SK-N-SH (cell line): Measurements from ENCODE around the gene ODAD3. TPM values are rescaled to one million over a fixed set of nuclear protein-coding genes. Genes with fewer than 3 reads are reported as not detected.
A peak's percentile ranks its signal among the peaks of the same experiment; 100 is the strongest.

Experiments used
- CTCF ChIA-PET: fragments of 300-600, 350-600 bp; formaldehyde crosslinking; extraction: SDS; loops from one replicate; lab custom pipeline; 2021; lab: Yijun Ruan, JAX
- POLR2A ChIA-PET: fragments of 350-600 bp; sonication (Branson Sonifier 250); formaldehyde crosslinking; extraction: SDS; loops from one replicate; lab custom pipeline; 2020; ENCODE audit warnings: antibody characterized with exemption, inconsistent platforms; lab: Yijun Ruan, JAX
- DNase-seq: peaks from one replicate; pipeline ENCODE4 v3.0.0; 2012
- H2AFZ ChIP-seq: fragments of 200-600 bp; sonication (generic); 2 replicates; pipeline ENCODE4 v1.8.1; 2016; ENCODE audit warnings: antibody characterized with exemption, mild to moderate bottlenecking, low read depth
- H3F3A ChIP-seq: fragments of 200-600 bp; sonication (generic); replicated peaks from 2 replicates; pipeline ENCODE3; 2016; ENCODE audit warnings: antibody characterized with exemption, mild to moderate bottlenecking; ENCODE audit not compliant: insufficient read depth
- H3K27ac ChIP-seq, 2 experiments: fragments of 200-500 bp in 1 of 2; fragments of 200-600 bp in 1 of 2; sonication (Bioruptor generic) in 1 of 2; sonication (generic), shearing (Covaris generic) in 1 of 2; 2 replicates each; pipeline versions ENCODE4 v1.5.1 to v1.6.1; 2014 to 2016; ENCODE audit warnings: low read depth in 2 of 2, inconsistent platforms in 1 of 2, low read length in 1 of 2, mild to moderate bottlenecking in 1 of 2, mixed read lengths in 1 of 2
- H3K27me3 ChIP-seq: fragments of 200-600 bp; sonication (generic), shearing (Covaris generic); 2 replicates; pipeline ENCODE4 v1.6.1; 2016; ENCODE audit warnings: mixed run types; ENCODE audit not compliant: insufficient read depth
- H3K36me3 ChIP-seq, 2 experiments: fragments of 200-500 bp in 1 of 2; fragments of 200-600 bp in 1 of 2; sonication (Bioruptor generic) in 1 of 2; sonication (generic) in 1 of 2; replicated peaks in 1 of 2; 2 replicates each; pipeline versions ENCODE3 to v1.5.1; 2014 to 2016; ENCODE audit warnings: low read length in 1 of 2, mild to moderate bottlenecking in 1 of 2; ENCODE audit not compliant: insufficient read depth in 2 of 2, control insufficient read depth in 1 of 2
- H3K4me1 ChIP-seq, 2 experiments: fragments of 200-500 bp in 1 of 2; fragments of 200-600 bp in 1 of 2; sonication (Bioruptor generic) in 1 of 2; sonication (generic), shearing (Covaris generic) in 1 of 2; 2 replicates each; pipeline versions ENCODE4 v1.5.1 to v1.6.1; 2014 to 2016; ENCODE audit warnings: low read depth in 1 of 2, low read length in 1 of 2, mixed run types in 1 of 2; ENCODE audit not compliant: insufficient read depth in 2 of 2, control insufficient read depth in 1 of 2
- H3K4me2 ChIP-seq: fragments of 200-600 bp; sonication (generic), shearing (Covaris generic); 2 replicates; pipeline ENCODE4 v1.6.1; 2017; ENCODE audit warnings: mixed run types
- H3K4me3 ChIP-seq, 2 experiments: fragments of 200-500 bp in 1 of 2; fragments of 200-600 bp in 1 of 2; sonication (Bioruptor generic) in 1 of 2; sonication (generic), shearing (Covaris generic) in 1 of 2; 2 replicates each; pipeline versions ENCODE4 v1.5.1 to v1.8.1; 2014 to 2016; ENCODE audit warnings: low read depth in 2 of 2, inconsistent platforms in 1 of 2, low read length in 1 of 2, mild to moderate bottlenecking in 1 of 2, mixed read lengths in 1 of 2, moderate library complexity in 1 of 2
- H3K79me2 ChIP-seq: fragments of 200-600 bp; sonication (generic); 2 replicates; pipeline ENCODE4 v1.8.1; 2017; ENCODE audit warnings: mild to moderate bottlenecking; ENCODE audit not compliant: insufficient read depth
- H3K9ac ChIP-seq: fragments of 200-600 bp; sonication (generic); 2 replicates; pipeline ENCODE4 v1.6.1; 2017; ENCODE audit warnings: mixed run types
- H3K9me2 ChIP-seq: fragments of 200-600 bp; sonication (generic); 2 replicates; pipeline ENCODE4 v1.6.1; 2017; ENCODE audit warnings: mixed run types
- H3K9me3 ChIP-seq: fragments of 200-600 bp; sonication (generic); 2 replicates; pipeline ENCODE4 v1.6.1; 2017; ENCODE audit warnings: mixed run types, mild to moderate bottlenecking, moderate library complexity
- H4K20me1 ChIP-seq: fragments of 200-600 bp; sonication (generic); 2 replicates; pipeline ENCODE4 v1.6.1; 2017; ENCODE audit warnings: mild to moderate bottlenecking, mixed run types; ENCODE audit not compliant: insufficient read depth
- EP300 ChIP-seq, 2 experiments: IDR thresholded peaks; 2 replicates each; pipeline versions ENCODE4 v1.4.0 to v1.6.1; 2012; ENCODE audit warnings: borderline replicate concordance in 1 of 2, low read depth in 1 of 2, low read length in 1 of 2
- FOXM1 ChIP-seq: IDR thresholded peaks from 2 replicates; pipeline ENCODE4 v1.4.0; 2012; ENCODE audit warnings: low read depth, mild to moderate bottlenecking
- MXI1 ChIP-seq: IDR thresholded peaks from 2 replicates; pipeline ENCODE4 v1.6.1; 2012; ENCODE audit warnings: mild to moderate bottlenecking, low read depth, low read length, improper control_type of control experiment
- NRF1 ChIP-seq: IDR thresholded peaks from 2 replicates; pipeline ENCODE4 v1.6.1; 2012; ENCODE audit warnings: low read depth, mild to moderate bottlenecking, low read length
- PBX3 ChIP-seq: IDR thresholded peaks from 2 replicates; pipeline ENCODE4; 2012
- RAD21 ChIP-seq: IDR thresholded peaks from 2 replicates; pipeline ENCODE4 v1.6.1; 2012; ENCODE audit warnings: mild to moderate bottlenecking, low read length
- RCOR1 ChIP-seq: fragments of 150-350 bp; IDR thresholded peaks from 2 replicates; pipeline ENCODE4 v1.6.1; 2017; ENCODE audit warnings: antibody characterized with exemption, low read length
- SIN3A ChIP-seq: IDR thresholded peaks from 2 replicates; pipeline ENCODE4 v1.6.1; 2012; ENCODE audit warnings: low read depth, mild to moderate bottlenecking, low read length, moderate library complexity, borderline replicate concordance
- TAF1 ChIP-seq: IDR thresholded peaks from 2 replicates; pipeline ENCODE4 v1.6.1; 2012; ENCODE audit warnings: low read depth, mild to moderate bottlenecking, low read length, moderate library complexity, borderline replicate concordance
- TEAD4 ChIP-seq: IDR thresholded peaks from 2 replicates; pipeline ENCODE4 v1.4.0; 2012; ENCODE audit warnings: mild to moderate bottlenecking, borderline replicate concordance; ENCODE audit not compliant: insufficient read depth
- WGBS: methylation state at CpG from one replicate; pipeline ENCODE4 v1.1.6; 2017; ENCODE audit warnings: low lambda C conversion rate; 5-methylcytosine and 5-hydroxymethylcytosine counted together
- polyA plus RNA-seq, 3 experiments: library from polyadenylated mRNA; depleted of rRNA; stranded (reverse); fragments of >200 nt; gene quantifications; 2 replicates each; pipeline ENCODE4 v1.2.3, GENCODE V29; 2012
- TF ChIP-seq, protein P1 (sequence below): IDR thresholded peaks from 2 replicates; pipeline ENCODE4 v1.4.0; 2012; ENCODE audit warnings: low read depth
- TF ChIP-seq, protein P2 (sequence below): fragments of 150-350 bp; IDR thresholded peaks from 2 replicates; pipeline ENCODE4 v1.6.1; 2017; ENCODE audit warnings: antibody characterized with exemption, low read length, low read depth, borderline replicate concordance

The ODAD3 gene
- polyA plus RNA-seq, 1 of the 3 experiments (the other 2 are of a cell fraction) = 4.2 TPM

- TF ChIP-seq, protein P1, sequence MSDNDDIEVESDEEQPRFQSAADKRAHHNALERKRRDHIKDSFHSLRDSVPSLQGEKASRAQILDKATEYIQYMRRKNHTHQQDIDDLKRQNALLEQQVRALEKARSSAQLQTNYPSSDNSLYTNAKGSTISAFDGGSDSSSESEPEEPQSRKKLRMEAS = peak; percentile 78; the same call in 1 of the 2 replicates
- peak; percentile 98 for TF ChIP-seq PBX3
- TF ChIP-seq RAD21 = no peak
- TF ChIP-seq NRF1 = peak; percentile 29; the same call in 1 of the 2 replicates
- TF ChIP-seq TAF1 = peak; percentile 52; the same call in 1 of the 2 replicates
These were observed 60.3 kb downstream of the ODAD3 start, which contains the start of gene SWSAP1 (continued) for GRCh38 chr19:11374433-11375142.

GRCh38 chr19:11373885-11374432 lies 61.0 kb downstream of the ODAD3 start:
- Histone ChIP-seq H3K36me3 (no peaks in the 10 kb centered on the region), H2AFZ (peak overlapping the region; percentile 4; the same call in 1 of the 2 replicates), H3F3A (peaks cover 26% of the 10 kb centered on the region), H3K9me2 (no peaks in the 10 kb centered on the region), H3K9me3 (no peaks in the 10 kb centered on the region), H3K4me1 (peaks cover 16 to 22% of the 10 kb centered on the region in 2 experiments), H3K9ac (peak overlapping the region; percentile 80; the same call in 1 of the 2 replicates), H3K27me3 (no peaks in the 10 kb centered on the region), H4K20me1 (no peaks in the 10 kb centered on the region), H3K27ac (peak overlapping the region; percentile 72 to 88; a peak in 3 of 4 replicates), H3K4me3 (peak overlapping the region; percentile 58 to 62), H3K79me2 (peaks cover 11% of the 10 kb centered on the region), H3K4me2 (peak overlapping the region; percentile 84)
- POLR2A ChIA-PET = interaction anchor here (0.6 to 2.3 kb wide), 14 partner anchors 10 to 111 kb away, joined by 3 to 28 read pairs (median 4); partner anchors contain the start of genes CCDC159, ELAVL3, EPOR and ODAD3
- peak; percentile 21 for DNase-seq
- CTCF ChIA-PET = interaction anchor here (0.6 to 5.9 kb wide), 12 partner anchors 9 to 186 kb away, joined by 3 to 66 read pairs (median 4); partner anchors contain the start of genes EPOR, ODAD3, PRKCSH and RAB3D
- WGBS = 6% methylated on average over 11 of the region's 11 CpGs
- TF ChIP-seq, protein P2, sequence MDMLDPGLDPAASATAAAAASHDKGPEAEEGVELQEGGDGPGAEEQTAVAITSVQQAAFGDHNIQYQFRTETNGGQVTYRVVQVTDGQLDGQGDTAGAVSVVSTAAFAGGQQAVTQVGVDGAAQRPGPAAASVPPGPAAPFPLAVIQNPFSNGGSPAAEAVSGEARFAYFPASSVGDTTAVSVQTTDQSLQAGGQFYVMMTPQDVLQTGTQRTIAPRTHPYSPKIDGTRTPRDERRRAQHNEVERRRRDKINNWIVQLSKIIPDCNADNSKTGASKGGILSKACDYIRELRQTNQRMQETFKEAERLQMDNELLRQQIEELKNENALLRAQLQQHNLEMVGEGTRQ = no peak
- no peak for TF ChIP-seq TAF1
- TF ChIP-seq TEAD4 = no peak
- TF ChIP-seq RCOR1 = peak; percentile 87; the same call in 1 of the 2 replicates

DNA sequence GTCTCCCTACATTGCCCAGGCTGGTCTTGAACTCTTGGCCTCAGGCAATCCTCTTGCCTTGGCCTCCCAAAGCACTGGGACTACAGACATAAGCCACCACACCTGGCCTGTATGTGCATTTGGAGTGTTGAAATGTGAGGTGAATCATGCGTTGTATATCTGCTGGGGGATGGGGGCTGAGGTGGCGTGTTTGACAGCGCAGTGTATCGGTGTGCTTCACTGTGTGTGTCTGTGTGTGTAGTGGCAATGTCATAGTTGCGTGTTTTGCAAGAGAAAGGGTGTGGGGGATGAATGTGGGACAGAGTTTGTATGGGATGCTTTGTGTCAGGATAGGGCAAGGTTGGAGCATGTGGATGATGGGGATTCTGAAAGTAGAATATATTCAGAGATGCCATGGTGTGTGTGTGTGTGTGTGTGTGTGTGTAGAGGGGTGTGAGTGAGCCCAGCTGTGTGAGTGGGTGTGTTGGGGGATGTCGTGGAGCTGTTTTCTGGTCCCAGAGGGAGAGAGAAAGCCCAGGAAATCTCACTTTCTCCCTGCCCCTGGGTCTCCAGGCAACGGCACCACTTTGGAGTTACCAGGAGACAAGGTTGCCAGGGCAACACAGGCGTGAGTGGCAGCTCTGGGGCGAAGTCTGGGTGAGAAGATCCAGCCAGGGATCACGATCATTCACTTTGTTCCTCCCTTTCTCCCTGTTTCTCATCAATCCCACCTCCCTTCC lies 61.6 kb downstream of the ODAD3 start:
- POLR2A ChIA-PET = interaction anchor here (0.6 to 2.3 kb wide), 4 partner anchors 11 to 73 kb away, joined by 3 to 15 read pairs (median 4); partner anchors contain the start of genes CCDC159, EPOR and TMEM205
- no peaks in the 10 kb centered on the region for H4K20me1 ChIP-seq
- peak overlapping the region; percentile 19 to 72; a peak in 3 of 4 replicates for H3K27ac ChIP-seq
- no peak overlapping the region for H3K9ac ChIP-seq
- TF ChIP-seq RAD21 (0 out of 2 replicates have a peak, but pooled peaks have one; percentile 10), PBX3 (peak; percentile 89), MXI1 (peak; percentile 99), FOXM1 (no peak), EP300 (IDR thresholded peaks at IDR 0.05; ENCODE audit: borderline replicate concordance in 1 of 2, low read depth in 1 of 2, low read length in 1 of 2) (0 out of 4 replicates have a peak, but pooled peaks of 1 of the 2 experiments have one; percentile 11), SIN3A (no peak)
- peak overlapping the region; percentile 84 for H3K4me2 ChIP-seq
- peaks cover 22% of the 10 kb centered on the region for H3F3A ChIP-seq
- H2AFZ ChIP-seq = peak overlapping the region; percentile 4; the same call in 1 of the 2 replicates
- H3K4me1 ChIP-seq = peaks cover 14 to 22% of the 10 kb centered on the region in 2 experiments
- DNase-seq = peak; percentile 86
- H3K9me3 ChIP-seq = no peaks in the 10 kb centered on the region
- peaks cover 11% of the 10 kb centered on the region for H3K79me2 ChIP-seq
- H3K9me2 ChIP-seq = no peaks in the 10 kb centered on the region
- H3K27me3 ChIP-seq = no peaks in the 10 kb centered on the region
- CTCF ChIA-PET = interaction anchor here (0.6 to 5.9 kb wide), 9 partner anchors 10 to 187 kb away, joined by 3 to 66 read pairs (median 4); partner anchors contain the start of genes EPOR and TSPAN16
- 52% methylated on average over 9 of the region's 10 CpGs for WGBS
- peak overlapping the region; percentile 58 to 62; a peak in 3 of 4 replicates for H3K4me3 ChIP-seq
- no peaks in the 10 kb centered on the region for H3K36me3 ChIP-seq
